ENCODE results near the gene GSTK1.

Gene GSTK1

DNA sequence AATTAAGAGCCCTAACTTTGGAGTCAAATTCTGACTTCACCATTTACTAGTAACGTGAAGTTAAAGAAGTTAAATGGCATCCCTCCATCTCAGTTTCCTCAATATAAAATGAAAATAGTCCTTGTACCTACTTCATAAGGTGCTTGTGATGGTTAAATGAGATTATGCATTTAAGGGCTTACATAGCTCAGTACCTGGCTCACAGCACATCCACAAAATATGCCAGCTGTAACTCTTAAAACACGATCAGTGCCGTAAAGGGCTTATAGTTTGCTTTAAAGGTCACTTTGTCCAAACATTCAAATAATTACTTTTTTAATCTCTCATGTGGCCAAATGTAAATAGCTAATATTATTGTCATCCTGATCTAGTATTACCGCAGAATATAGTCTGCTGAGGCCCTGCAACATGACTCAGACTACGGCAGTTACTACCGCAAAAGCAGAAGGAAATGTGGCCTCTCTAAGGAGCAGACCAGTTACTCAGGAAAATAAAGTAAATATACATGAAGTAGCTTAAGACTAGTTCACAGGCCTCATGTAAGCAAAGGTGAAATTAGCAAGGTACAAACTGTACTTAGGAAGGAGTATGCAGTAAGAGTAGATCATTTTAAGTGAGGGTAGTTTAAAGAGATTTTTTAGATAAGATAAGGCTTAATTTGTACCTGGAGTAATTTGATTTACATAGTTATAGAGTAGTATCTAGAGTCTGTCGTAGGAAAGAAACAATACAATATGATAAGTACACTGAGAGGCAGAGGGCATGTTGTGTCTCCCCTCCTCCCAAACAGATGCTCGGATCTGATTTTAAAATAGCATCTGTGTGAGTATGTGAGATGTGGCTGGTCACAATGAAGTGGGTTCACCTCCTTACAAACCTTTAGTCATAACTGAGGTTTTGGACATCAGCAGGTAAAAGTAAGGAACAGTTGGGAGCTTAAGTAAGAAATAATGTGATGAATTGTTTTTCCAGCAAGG, 38.0 kb downstream of the GSTK1 start:
- no peak for DNase-seq

DNA sequence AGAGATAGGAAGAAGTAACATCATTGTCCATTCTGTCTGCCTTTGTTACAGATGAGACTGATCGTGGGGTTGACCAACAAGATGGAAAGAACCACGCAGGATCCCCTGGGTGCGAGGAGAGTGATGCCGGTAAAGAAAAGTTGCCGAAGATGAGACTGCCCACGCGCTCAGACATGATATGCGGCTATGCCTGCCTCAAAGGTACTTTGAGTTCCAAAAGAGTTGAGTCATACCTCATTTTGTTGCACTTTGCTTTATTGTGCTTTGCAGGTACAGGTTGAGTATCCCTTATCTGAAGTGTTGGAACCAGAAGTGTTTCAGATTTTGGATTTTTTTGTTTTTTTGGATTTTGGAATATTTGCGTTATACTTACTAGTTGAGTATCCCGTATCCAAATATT, 40.5 kb downstream of the GSTK1 start:
- no peak for DNase-seq

DNA sequence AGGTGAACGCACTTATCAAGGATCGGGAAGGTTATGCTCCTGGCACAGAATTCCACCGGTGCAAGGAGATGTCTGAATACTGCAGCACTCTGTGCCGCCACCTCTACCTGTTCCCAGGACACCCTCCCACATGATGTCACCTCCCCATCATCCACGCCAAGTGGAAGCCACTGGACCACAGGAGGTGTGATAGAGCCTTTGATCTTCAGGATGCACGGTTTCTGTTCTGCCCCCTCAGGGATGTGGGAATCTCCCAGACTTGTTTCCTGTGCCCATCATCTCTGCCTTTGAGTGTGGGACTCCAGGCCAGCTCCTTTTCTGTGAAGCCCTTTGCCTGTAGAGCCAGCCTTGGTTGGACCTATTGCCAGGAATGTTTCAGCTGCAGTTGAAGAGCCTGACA, 41.7 kb downstream of the GSTK1 start:
- no peak for DNase-seq

DNA sequence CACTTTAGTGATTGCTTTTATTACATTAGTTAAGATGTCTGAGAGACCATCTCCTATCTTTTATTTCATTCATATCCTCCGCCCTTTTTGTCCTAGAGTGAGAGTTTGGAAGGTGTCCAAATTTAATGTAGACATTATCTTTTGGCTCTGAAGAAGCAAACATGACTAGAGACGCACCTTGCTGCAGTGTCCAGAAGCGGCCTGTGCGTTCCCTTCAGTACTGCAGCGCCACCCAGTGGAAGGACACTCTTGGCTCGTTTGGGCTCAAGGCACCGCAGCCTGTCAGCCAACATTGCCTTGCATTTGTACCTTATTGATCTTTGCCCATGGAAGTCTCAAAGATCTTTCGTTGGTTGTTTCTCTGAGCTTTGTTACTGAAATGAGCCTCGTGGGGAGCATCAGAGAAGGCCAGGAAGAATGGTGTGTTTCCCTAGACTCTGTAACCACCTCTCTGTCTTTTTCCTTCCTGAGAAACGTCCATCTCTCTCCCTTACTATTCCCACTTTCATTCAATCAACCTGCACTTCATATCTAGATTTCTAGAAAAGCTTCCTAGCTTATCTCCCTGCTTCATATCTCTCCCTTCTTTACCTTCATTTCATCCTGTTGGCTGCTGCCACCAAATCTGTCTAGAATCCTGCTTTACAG, 42.3 kb downstream of the GSTK1 start:
- no peak for DNase-seq

DNA sequence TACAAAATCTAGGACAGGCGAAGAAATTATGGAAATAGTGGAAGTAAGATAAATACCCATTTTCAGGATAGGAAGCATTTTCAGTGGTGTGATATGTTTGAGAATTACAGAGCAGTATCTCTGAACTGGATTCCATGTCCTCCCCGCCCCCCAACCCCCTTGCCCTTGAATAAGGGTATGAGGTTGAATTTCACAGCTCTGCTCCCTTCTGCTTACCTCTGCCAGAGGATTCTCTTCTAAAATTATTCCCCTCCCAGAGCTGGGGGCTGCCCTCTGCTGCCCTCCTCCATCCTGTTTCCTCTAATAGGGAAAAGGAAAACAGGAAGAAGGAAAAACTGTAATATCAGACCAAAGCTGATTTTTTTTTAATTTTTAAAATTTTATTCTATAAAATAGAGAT, 45.4 kb downstream of the GSTK1 start:
- no peak for DNase-seq

DNA sequence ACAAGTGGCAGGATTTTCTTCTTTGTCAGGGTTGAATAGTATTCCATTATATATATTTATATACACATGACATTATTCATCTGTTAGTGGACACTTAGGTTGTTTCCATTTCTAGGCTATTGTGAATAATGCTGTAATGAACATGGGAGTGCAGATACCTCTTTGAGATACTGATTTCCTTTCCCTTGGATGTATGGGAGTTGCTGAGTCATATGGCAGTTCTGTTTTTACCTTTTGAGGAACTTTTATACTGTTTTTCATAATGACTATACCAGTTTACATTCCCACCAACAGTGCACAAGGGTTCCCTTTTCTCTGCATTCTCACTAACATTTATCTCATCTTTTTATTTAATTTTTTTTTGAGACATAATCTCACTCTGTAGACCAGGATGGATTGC, 50.9 kb downstream of the GSTK1 start:
- no peak for DNase-seq

DNA sequence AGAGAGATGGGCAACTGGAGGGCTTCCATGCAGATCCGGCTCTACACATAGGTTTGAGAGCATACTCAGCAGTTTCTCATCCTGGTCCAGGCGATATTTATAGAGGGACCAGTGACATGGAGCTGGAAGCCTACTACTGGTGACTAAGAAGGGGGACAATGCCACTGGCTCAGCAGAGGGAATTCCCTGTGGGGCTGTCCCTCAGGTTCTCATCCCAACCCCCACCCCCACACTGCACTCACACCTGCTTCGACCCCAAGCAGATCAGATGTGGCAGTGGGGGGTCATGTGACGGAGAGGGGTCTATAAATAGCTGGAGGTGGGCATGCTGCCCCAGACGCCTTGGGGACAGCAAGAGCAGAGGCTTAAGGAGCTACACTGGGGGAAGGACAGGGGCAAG, 52.5 kb downstream of the GSTK1 start, which contains the start of gene CLCN1:
TSS of gene CLCN1 (plus strand) at position 336 of the 400 bp plus-strand sequence. CDS start 102 bp downstream, outside the sequence.
- no peak for DNase-seq

DNA sequence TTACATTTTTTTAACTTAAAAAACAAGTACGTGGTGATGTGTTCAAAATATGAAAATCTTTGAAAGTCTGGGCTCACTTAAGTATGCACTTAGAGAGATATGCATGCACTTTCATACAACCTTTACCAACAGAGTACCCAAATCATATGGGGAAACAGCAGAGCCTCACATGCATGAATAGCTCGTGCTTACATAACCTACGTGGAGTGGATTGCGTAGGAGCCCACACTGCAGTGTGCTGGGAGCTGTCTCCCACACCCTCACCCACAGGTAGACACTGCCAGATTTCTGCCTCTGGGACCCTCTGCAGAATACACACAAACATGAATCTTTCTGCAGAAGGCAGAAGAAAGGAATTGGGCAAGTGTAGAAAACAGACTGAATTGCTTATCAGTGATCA, 53.3 kb downstream of the GSTK1 start:
- no peak for DNase-seq

DNA sequence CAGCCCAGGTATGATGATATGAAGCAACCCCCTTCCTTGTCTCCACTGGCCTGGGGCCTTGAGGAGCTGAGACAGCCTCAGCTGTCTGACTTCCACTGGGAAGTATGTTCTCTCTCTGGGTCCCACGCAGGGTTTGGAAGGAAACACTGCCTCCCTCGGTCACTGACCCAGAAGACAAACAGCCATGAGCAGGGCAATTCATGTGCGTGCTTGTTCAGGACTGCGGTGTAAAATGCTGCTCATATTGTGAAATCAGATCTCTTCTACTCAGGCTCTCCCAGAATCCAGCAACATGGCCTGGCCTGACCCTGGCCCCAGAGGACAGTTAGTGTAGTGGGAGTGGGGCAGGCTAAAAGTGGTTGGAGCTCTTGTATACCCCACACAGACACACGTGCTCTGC, 55.4 kb downstream of the GSTK1 start:
- DNase-seq = no peak
